GM12864 (cell line): Measurements from ENCODE around the gene DCDC2C.

Experiments
- DNase-seq: peaks from one replicate; pipeline ENCODE4 v3.0.0-alpha.2; 2011; ENCODE audit warnings: low read depth
- H3K4me3 ChIP-seq: 2 replicates; pipeline ENCODE4 v1.5.1; 2011; ENCODE audit warnings: mild to moderate bottlenecking, low read depth, low read length, control low read depth
- CTCF ChIP-seq: IDR thresholded peaks from 2 replicates; pipeline ENCODE4 v1.5.1; 2011; ENCODE audit warnings: low read depth, mild to moderate bottlenecking, moderate library complexity, low read length, control low read depth, inconsistent platforms; ENCODE audit errors: missing control alignments

The DCDC2C gene

DNA sequence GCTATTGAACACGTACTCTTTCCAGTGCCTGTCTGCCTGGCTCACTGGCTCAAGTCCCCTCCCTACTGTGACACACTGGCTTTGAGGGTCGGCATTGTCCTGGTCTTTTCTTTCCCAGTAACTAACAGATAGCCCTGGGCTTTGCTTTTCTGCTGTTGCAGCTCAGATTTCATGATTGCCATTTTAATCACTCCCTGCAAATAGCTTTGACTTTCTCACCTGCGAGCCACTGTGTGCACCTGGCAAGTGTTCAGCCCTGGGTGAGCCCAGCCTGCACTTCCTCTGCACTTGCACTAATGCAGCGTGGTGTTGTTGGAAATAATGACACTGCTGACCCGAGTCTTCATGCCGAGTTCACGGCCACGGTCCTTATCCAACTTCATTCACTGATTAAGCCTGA lies 52.9 kb downstream of the DCDC2C start:
- TF ChIP-seq CTCF = no peak
- no peak overlapping the region for H3K4me3 ChIP-seq
- no peak for DNase-seq

DNA sequence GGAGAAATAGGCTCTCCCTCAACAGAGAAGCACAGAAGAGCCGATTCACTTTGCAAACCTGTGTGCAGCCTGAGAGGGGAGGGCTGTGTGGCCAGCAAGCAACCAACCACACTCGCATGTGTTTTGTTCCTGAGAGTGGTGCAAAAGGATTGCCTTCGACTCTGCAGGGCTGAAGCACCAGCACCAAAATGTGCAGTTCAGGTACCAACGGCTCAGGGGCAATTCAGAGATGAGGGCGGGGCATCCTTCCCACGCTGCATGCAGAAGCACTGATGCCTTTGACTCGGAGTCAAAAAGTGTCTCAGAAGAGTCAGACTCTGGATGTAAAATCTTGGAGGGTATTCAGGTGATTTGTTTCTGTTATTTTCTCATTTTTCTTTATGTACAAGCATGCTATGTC lies 55.5 kb downstream of the DCDC2C start:
- no peak overlapping the region for H3K4me3 ChIP-seq
- DNase-seq = no peak
- TF ChIP-seq CTCF = no peak

DNA sequence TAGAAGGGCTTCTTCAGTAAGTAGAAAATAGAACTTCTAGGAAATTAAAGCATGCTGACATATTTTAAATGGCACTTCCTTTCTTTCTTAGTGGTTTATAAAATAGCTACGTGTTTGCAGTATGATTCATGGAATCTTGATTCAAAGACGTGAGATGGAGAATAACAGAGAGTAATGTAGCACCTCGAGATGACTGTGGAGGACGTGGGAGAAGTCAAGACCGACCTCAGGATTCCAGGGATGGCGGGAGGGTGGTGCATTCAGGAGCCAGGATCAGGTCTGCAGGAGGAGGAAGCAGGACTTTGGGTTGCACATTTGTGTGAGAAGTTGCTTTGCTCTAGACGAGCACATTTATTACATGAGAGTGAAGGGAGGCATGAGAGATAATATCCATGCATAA lies 56.0 kb downstream of the DCDC2C start:
- TF ChIP-seq CTCF = no peak
- H3K4me3 ChIP-seq = no peak overlapping the region
- no peak for DNase-seq

DNA sequence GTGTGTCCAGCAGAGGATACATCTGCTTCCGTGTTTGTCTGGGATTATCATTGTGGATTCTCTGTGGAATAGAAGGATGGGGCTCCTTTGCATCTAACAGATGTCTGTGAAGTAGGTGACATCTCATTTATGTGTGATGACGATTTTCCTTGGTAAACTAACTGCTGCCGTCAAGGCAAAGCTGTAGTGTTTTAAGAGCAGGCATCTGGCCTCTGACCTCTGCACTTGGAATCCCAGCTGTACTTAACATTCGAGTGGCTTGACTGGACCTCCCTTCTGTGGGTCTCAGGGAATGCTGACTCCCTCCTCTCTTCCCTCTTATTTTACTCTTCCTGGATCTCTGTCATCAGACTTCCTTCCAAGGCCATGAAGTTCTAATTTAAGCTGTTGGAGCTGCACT lies 56.4 kb downstream of the DCDC2C start:
- H3K4me3 ChIP-seq = no peak overlapping the region
- no peak for TF ChIP-seq CTCF
- no peak for DNase-seq

GRCh38 chr2:3761272-3761671 lies 57.9 kb downstream of the DCDC2C start:
- no peak for TF ChIP-seq CTCF
- no peak overlapping the region for H3K4me3 ChIP-seq
- no peak for DNase-seq

- DNase-seq = no peak
- no peak for TF ChIP-seq CTCF
- no peak overlapping the region for H3K4me3 ChIP-seq
These were observed 59.5 kb downstream of the DCDC2C start for GRCh38 chr2:3762771-3763447.

GRCh38 chr2:3766824-3767223 lies 63.4 kb downstream of the DCDC2C start:
- H3K4me3 ChIP-seq = no peak overlapping the region
- TF ChIP-seq CTCF = no peak
- no peak for DNase-seq
